H1 (cell line): ENCODE results near the gene CHRNA5. TPM values are rescaled to one million over a fixed set of nuclear protein-coding genes. Genes with fewer than 3 reads are reported as not detected.

Source experiments
- CTCF ChIA-PET: fragments of 300-600 bp; sonication (Branson Sonifier 250); formaldehyde crosslinking; loops from one replicate; lab custom pipeline; 2021; ENCODE audit not compliant: partially characterized antibody; lab: Charles Lee
- POLR2A ChIA-PET: fragments of 300-600 bp; sonication (Branson Sonifier 250); formaldehyde crosslinking; loops from one replicate; lab custom pipeline; 2021; ENCODE audit warnings: inconsistent platforms; ENCODE audit not compliant: partially characterized antibody; lab: Charles Lee
- DNase-seq, 2 experiments: peaks; one replicate each; pipeline versions ENCODE4 v3.0.0 to v3.0.0-alpha.2; 2010 to 2022; ENCODE audit warnings: low spot score in 2 of 2, low read depth in 1 of 2, mixed read lengths in 1 of 2
- FAIRE-seq: peaks from 2 replicates; lab custom pipeline; 2011; peaks lifted over from hg19 to GRCh38; lab: Jason Lieb, UNC
- H2AFZ ChIP-seq: 2 replicates; pipeline ENCODE4 v1.8.1; 2012; ENCODE audit warnings: low read length, inconsistent platforms
- H2AK5ac ChIP-seq: 2 replicates; pipeline ENCODE4 v1.6.1; 2013; ENCODE audit warnings: low read depth, low read length
- H2BK120ac ChIP-seq: replicated peaks from 2 replicates; pipeline ENCODE3; 2013; ENCODE audit warnings: low read depth, low read length, inconsistent platforms
- H2BK12ac ChIP-seq: 2 replicates; pipeline ENCODE4 v1.6.1; 2013; ENCODE audit warnings: low read depth, low read length
- H2BK15ac ChIP-seq: 2 replicates; pipeline ENCODE4 v1.6.1; 2013; ENCODE audit warnings: low read length
- H2BK20ac ChIP-seq: 2 replicates; pipeline ENCODE4 v1.6.1; 2013; ENCODE audit warnings: low read length
- H2BK5ac ChIP-seq: 2 replicates; pipeline ENCODE4 v1.6.1; 2013; ENCODE audit warnings: low read depth, low read length
- H3K14ac ChIP-seq: 2 replicates; pipeline ENCODE4 v1.6.1; 2013; ENCODE audit warnings: inconsistent platforms; ENCODE audit not compliant: insufficient read length
- H3K18ac ChIP-seq: 2 replicates; pipeline ENCODE4 v1.6.1; 2013; ENCODE audit warnings: low read length; ENCODE audit errors: extremely low read depth
- H3K23ac ChIP-seq: 2 replicates; pipeline ENCODE4 v1.6.1; 2013; ENCODE audit warnings: inconsistent platforms; ENCODE audit not compliant: insufficient read length
- H3K23me2 ChIP-seq: 2 replicates; pipeline ENCODE4 v1.6.1; 2013; ENCODE audit warnings: low read depth, low read length
- H3K27ac ChIP-seq: 2 replicates; pipeline ENCODE4 v1.6.1; 2011; ENCODE audit warnings: low read depth, low read length, inconsistent platforms
- H3K27me3 ChIP-seq, 4 experiments: replicated peaks in 1 of 4; 1 replicate in 1 of 4; 2 replicates in 3 of 4; pipeline versions ENCODE4 v1.6.1 to v1.8.1; 2011 to 2013; ENCODE audit warnings: low read length in 3 of 4, mild to moderate bottlenecking in 3 of 4, inconsistent platforms in 2 of 4, mixed read lengths in 2 of 4, moderate library complexity in 1 of 4; ENCODE audit not compliant: control insufficient read depth in 3 of 4, insufficient read depth in 3 of 4; ENCODE audit errors: extremely low read depth in 1 of 4
- H3K36me3 ChIP-seq, 4 experiments: 2 replicates each; pipeline versions ENCODE4 v1.6.1 to v1.8.1; 2011 to 2013; ENCODE audit warnings: mild to moderate bottlenecking in 4 of 4, low read length in 3 of 4, moderate library complexity in 2 of 4, control low read depth in 1 of 4, inconsistent platforms in 1 of 4; ENCODE audit not compliant: insufficient read depth in 4 of 4, control insufficient read depth in 2 of 4
- H3K4ac ChIP-seq: replicated peaks from 2 replicates; pipeline ENCODE3; 2013; ENCODE audit warnings: low read length, low read depth, mixed read lengths, inconsistent platforms; ENCODE audit not compliant: insufficient read length
- H3K4me1 ChIP-seq, 4 experiments: replicated peaks in 1 of 4; 1 replicate in 1 of 4; 2 replicates in 3 of 4; pipeline versions ENCODE4 v1.6.1 to v1.8.1; 2011 to 2013; ENCODE audit warnings: low read length in 3 of 4, inconsistent platforms in 2 of 4, mixed read lengths in 1 of 4; ENCODE audit not compliant: insufficient read depth in 4 of 4, control insufficient read depth in 3 of 4
- H3K4me2 ChIP-seq, 2 experiments: 2 replicates each; pipeline versions ENCODE4 v1.6.1 to v1.8.1; 2011 to 2013; ENCODE audit warnings: low read depth in 2 of 2, low read length in 2 of 2, control low read depth in 1 of 2, inconsistent platforms in 1 of 2, mild to moderate bottlenecking in 1 of 2; ENCODE audit not compliant: insufficient read depth in 1 of 2
- H3K4me3 ChIP-seq, 4 experiments: fragments of 200-600, 300-600 bp in 1 of 4; sonication (generic), shearing (Covaris generic), sonication (Bioruptor Twin) in 1 of 4; 2 replicates each; pipeline versions ENCODE4 v1.5.1 to v1.8.1; 2011 to 2016; ENCODE audit warnings: low read length in 4 of 4, low read depth in 3 of 4, control low read depth in 2 of 4, inconsistent platforms in 2 of 4, mild to moderate bottlenecking in 2 of 4, mixed read lengths in 1 of 4, moderate library complexity in 1 of 4; ENCODE audit not compliant: insufficient read depth in 2 of 4; ENCODE audit errors: extremely low read depth in 1 of 4
- H3K56ac ChIP-seq: replicated peaks from 2 replicates; pipeline ENCODE3; 2013; ENCODE audit warnings: low read depth, mild to moderate bottlenecking, mixed read lengths, low read length, inconsistent platforms; ENCODE audit not compliant: insufficient read length
- H3K79me1 ChIP-seq: 2 replicates; pipeline ENCODE4 v1.6.1; 2013; ENCODE audit warnings: low read depth, low read length, control low read depth
- H3K79me2 ChIP-seq, 2 experiments: 2 replicates each; pipeline versions ENCODE4 v1.6.1 to v1.8.1; 2012 to 2013; ENCODE audit warnings: low read length in 2 of 2, mild to moderate bottlenecking in 2 of 2, inconsistent platforms in 1 of 2; ENCODE audit not compliant: insufficient read depth in 2 of 2, control insufficient read depth in 1 of 2
- H3K9ac ChIP-seq, 4 experiments: replicated peaks in 1 of 4; 1 replicate in 1 of 4; 2 replicates in 3 of 4; pipeline versions ENCODE4 v1.6.1 to v1.8.1; 2011 to 2013; ENCODE audit warnings: low read depth in 3 of 4, low read length in 3 of 4, control low read depth in 2 of 4, mild to moderate bottlenecking in 2 of 4, moderate library complexity in 2 of 4, inconsistent platforms in 1 of 4; ENCODE audit errors: extremely low read depth in 1 of 4
- H3K9me3 ChIP-seq, 2 experiments: 2 replicates each; pipeline versions ENCODE4 v1.6.1 to v1.8.1; 2012 to 2013; ENCODE audit warnings: mild to moderate bottlenecking in 2 of 2, moderate library complexity in 2 of 2, control low read depth in 1 of 2, inconsistent platforms in 1 of 2, low read depth in 1 of 2, low read length in 1 of 2, mixed read lengths in 1 of 2; ENCODE audit not compliant: insufficient read depth in 2 of 2
- H4K20me1 ChIP-seq, 2 experiments: replicated peaks in 1 of 2; 2 replicates each; pipeline versions ENCODE3 to v1.8.1; 2011 to 2013; ENCODE audit warnings: inconsistent platforms in 2 of 2, low read length in 2 of 2, mild to moderate bottlenecking in 1 of 2; ENCODE audit not compliant: insufficient read depth in 2 of 2, control insufficient read depth in 1 of 2
- H4K5ac ChIP-seq: 2 replicates; pipeline ENCODE4 v1.6.1; 2013; ENCODE audit warnings: low read length, low read depth, mixed read lengths, inconsistent platforms; ENCODE audit not compliant: insufficient read length
- H4K8ac ChIP-seq: 2 replicates; pipeline ENCODE4 v1.8.0; 2013; ENCODE audit warnings: mild to moderate bottlenecking, moderate library complexity, low read length, inconsistent platforms; ENCODE audit not compliant: insufficient read depth; ENCODE audit errors: extremely low read depth
- H4K91ac ChIP-seq: replicated peaks from 2 replicates; pipeline ENCODE3; 2013; ENCODE audit warnings: low read length, mixed read lengths, inconsistent platforms; ENCODE audit not compliant: insufficient read length
- CEBPB ChIP-seq: IDR thresholded peaks from 2 replicates; pipeline ENCODE4 v1.6.1; 2012; ENCODE audit warnings: low read depth, low read length
- CTCF ChIP-seq, 3 experiments: IDR thresholded peaks; 1 replicate in 2 of 3; 2 replicates in 1 of 3; pipeline versions ENCODE4 v1.5.1 to v1.6.1; 2011; ENCODE audit warnings: low read length in 3 of 3, mild to moderate bottlenecking in 3 of 3, inconsistent platforms in 2 of 3, low read depth in 1 of 3, moderate library complexity in 1 of 3; ENCODE audit not compliant: insufficient read depth in 1 of 3; ENCODE audit errors: control extremely low read depth in 1 of 3
- EGR1 ChIP-seq: IDR thresholded peaks from 2 replicates; pipeline ENCODE4 v1.6.1; 2011; ENCODE audit warnings: low read depth, low read length, borderline replicate concordance
- FOSL1 ChIP-seq: IDR thresholded peaks from 2 replicates; pipeline ENCODE4 v1.6.1; 2011; ENCODE audit warnings: mild to moderate bottlenecking, low read depth, low read length, moderate library complexity; ENCODE audit not compliant: insufficient read depth
- JUND ChIP-seq: IDR thresholded peaks from 2 replicates; pipeline ENCODE4 v1.6.1; 2011; ENCODE audit warnings: mild to moderate bottlenecking, improper control_type of control experiment, low read length
- POLR2AphosphoS5 ChIP-seq: IDR thresholded peaks from 2 replicates; pipeline ENCODE4 v1.6.1; 2011; ENCODE audit warnings: low read depth, low read length
- SP2 ChIP-seq: IDR thresholded peaks from 2 replicates; pipeline ENCODE4 v1.6.1; 2012; ENCODE audit warnings: mild to moderate bottlenecking, low read length, inconsistent platforms
- SRF ChIP-seq: IDR thresholded peaks from 2 replicates; pipeline ENCODE4 v1.6.1; 2011; ENCODE audit warnings: mild to moderate bottlenecking, low read depth, low read length, moderate library complexity
- SUZ12 ChIP-seq: fragments of 200-600 bp; sonication (generic); IDR thresholded peaks from 2 replicates; pipeline ENCODE4 v1.6.1; 2012; ENCODE audit warnings: mild to moderate bottlenecking, inconsistent platforms, low read length, moderate library complexity, mixed read lengths
- TAF7 ChIP-seq: optimal IDR thresholded peaks from 2 replicates; pipeline ENCODE3; 2011; ENCODE audit warnings: low read depth, mild to moderate bottlenecking, inconsistent platforms, low read length, moderate library complexity, borderline replicate concordance
- TBP ChIP-seq: IDR thresholded peaks from 2 replicates; pipeline ENCODE4 v1.6.1; 2011; ENCODE audit warnings: low read depth, low read length, improper control_type of control experiment
- YY1 ChIP-seq: IDR thresholded peaks from 2 replicates; pipeline ENCODE4 v1.6.1; 2011; ENCODE audit warnings: low read depth, mild to moderate bottlenecking, low read length
- WGBS, 2 experiments: shearing (Covaris generic) in 1 of 2; methylation state at CpG; one replicate each; pipeline versions ENCODE4 v1.1.6 to v1.1.7; 2013 to 2015; ENCODE audit warnings: low lambda C conversion rate in 2 of 2, mixed read lengths in 2 of 2, inconsistent platforms in 1 of 2, low coverage in 1 of 2, missing lambda C conversion rate in 1 of 2; ENCODE audit not compliant: insufficient replicate concordance in 2 of 2, insufficient coverage in 1 of 2, insufficient read length in 1 of 2; ENCODE audit errors: extremely low coverage in 1 of 2, missing lambda C conversion rate in 1 of 2; 5-methylcytosine and 5-hydroxymethylcytosine counted together
- polyA plus RNA-seq, 7 experiments: library from polyadenylated mRNA; depleted of rRNA in 3 of 7; stranded (reverse) in 5 of 7; unstranded in 2 of 7; fragments of >200 nt in 5 of 7; fragments of 200-250 nt in 2 of 7; gene quantifications; 1 replicate in 5 of 7; 2 replicates in 1 of 7; 4 replicates in 1 of 7; pipeline versions ENCODE4 v1.2.1 to v1.2.3, GENCODE V29; 2011 to 2013; ENCODE audit warnings: missing spikeins in 2 of 7, mixed read lengths in 2 of 7
- total RNA-seq: library from RNA; stranded (reverse); fragmentation: NEBNext Ultra II Directional; extraction: Animal tissue kit (Norgen Biotek cat#: 25700); gene quantifications from 2 replicates; pipeline ENCODE4 v1.2.1, GENCODE V29; 2021

Gene CHRNA5
- total and polyA plus RNA-seq, 2 of the 8 experiments (the other 6 are each of a cell fraction or from before 2014, with no cell fraction given), result 13.5 to 31.4 TPM

DNA sequence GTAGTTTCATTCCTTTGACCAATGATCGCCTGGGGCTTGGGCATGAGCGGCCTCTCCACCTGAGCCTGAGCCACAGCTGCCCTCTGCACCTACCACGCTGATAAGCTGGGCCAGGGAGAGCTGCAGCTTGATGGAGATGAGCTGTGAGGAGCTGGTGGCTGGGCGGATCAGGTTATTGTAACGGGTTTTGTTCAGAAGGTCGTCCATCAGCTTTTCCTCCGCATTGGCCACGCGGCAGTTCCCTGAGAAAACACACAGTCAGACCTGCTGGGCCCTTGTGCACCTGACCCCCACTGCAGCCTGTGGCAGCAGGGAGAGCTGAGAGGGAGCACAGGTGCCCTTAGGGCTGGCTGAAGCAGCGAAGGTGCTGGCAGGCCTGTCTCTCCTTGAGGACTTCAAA is 70.0 kb downstream of the CHRNA5 start:
- no peak overlapping the region for H2BK120ac ChIP-seq
- H2BK20ac ChIP-seq, result no peak overlapping the region
- ChIA-PET POLR2A (interaction anchor here (0.8 to 1.1 kb wide), 2 partner anchors 58 to 70 kb away, joined by 3 to 4 read pairs; partner anchors contain the start of gene CHRNA5), CTCF (interaction anchor here (0.6 to 10.9 kb wide), 7 partner anchors 10 to 328 kb away, joined by 3 to 256 read pairs (median 4); partner anchors contain the start of gene CHRNA3)
- H3K36me3 ChIP-seq, result peaks cover 0 to 4% (median 0%) of the 10 kb centered on the region in 4 experiments; a peak in 1 of 8 replicates
- H3K79me1 ChIP-seq, result peaks cover 2% of the 10 kb centered on the region; the same call in 1 of the 2 replicates
- H4K5ac ChIP-seq, result no peak overlapping the region
- FAIRE-seq (no peak), DNase-seq (no peak)
- H2AFZ ChIP-seq, result no peak overlapping the region
- no peak overlapping the region for H3K14ac ChIP-seq
- H3K4ac ChIP-seq, result no peak overlapping the region
- no peak overlapping the region for H4K8ac ChIP-seq
- H2BK12ac ChIP-seq, result no peak overlapping the region
- H2BK5ac ChIP-seq, result no peak overlapping the region
- no peak overlapping the region for H4K91ac ChIP-seq
- WGBS, 2 experiments, result 85% methylated on average over 10 of the region's 10 CpGs; no CpG with 5 or more reads in 1 of the 2 experiments
- peak overlapping the region in 1 of 4 experiments; percentile 28; a peak in 1 of 7 replicates for H3K9ac ChIP-seq
- peaks cover 0 to 5% (median 4%) of the 10 kb centered on the region in 4 experiments; a peak in 2 of 7 replicates for H3K27me3 ChIP-seq
- H3K23me2 ChIP-seq, result peaks cover 2% of the 10 kb centered on the region; the same call in 1 of the 2 replicates
- no peaks in the 10 kb centered on the region for H3K79me2 ChIP-seq
- no peak overlapping the region for H3K23ac ChIP-seq
- H4K20me1 ChIP-seq, result no peaks in the 10 kb centered on the region
- H2BK15ac ChIP-seq, result no peak overlapping the region
- H3K9me3 ChIP-seq, result no peaks in the 10 kb centered on the region
- H3K56ac ChIP-seq, result no peak overlapping the region
- H3K18ac ChIP-seq, result no peak overlapping the region
- H2AK5ac ChIP-seq, result no peak overlapping the region
- H3K27ac ChIP-seq, result no peak overlapping the region
- H3K4me2 ChIP-seq, result no peak overlapping the region
- H3K4me3 ChIP-seq, result no peak overlapping the region
- peaks cover 0 to under 1% (median under 1%) of the 10 kb centered on the region in 4 experiments; a peak in 2 of 7 replicates for H3K4me1 ChIP-seq
- no peak for TF ChIP-seq CTCF (IDR thresholded peaks at IDR 0.05; ENCODE audit: control extremely low read depth in 1 of 3, insufficient read depth in 1 of 3, low read depth in 1 of 3, low read length in 3 of 3)
- TF ChIP-seq YY1, result no peak
- TF ChIP-seq CEBPB, result no peak
- no peak for TF ChIP-seq EGR1
- no peak for TF ChIP-seq JUND
- TF ChIP-seq SRF, result no peak
- TF ChIP-seq TBP, result no peak
- no peak for TF ChIP-seq TAF7
- TF ChIP-seq POLR2AphosphoS5, result no peak
- TF ChIP-seq SUZ12, result no peak
- TF ChIP-seq SP2, result no peak
- no peak for TF ChIP-seq FOSL1
